Neural cell (in vitro differentiated cells): Measurements from ENCODE around the gene IL6R. TPM values are rescaled to one million over a fixed set of nuclear protein-coding genes. Genes with fewer than 3 reads are reported as not detected.

ENCODE experiments used
- H2AFZ ChIP-seq: fragments of 200-600, 300-800 bp; sonication (generic), shearing (Covaris generic); 2 replicates; pipeline ENCODE4 v1.6.0; 2014; ENCODE audit warnings: low read depth, mild to moderate bottlenecking, antibody characterized with exemption, low read length, moderate library complexity
- H3F3A ChIP-seq: fragments of 200-600 bp; shearing (Covaris generic); 2 replicates; pipeline ENCODE4 v1.6.1; 2016; ENCODE audit warnings: mild to moderate bottlenecking, moderate library complexity, mixed read lengths, antibody characterized with exemption, low read length; ENCODE audit not compliant: insufficient read depth, poor library complexity, severe bottlenecking
- H3K27ac ChIP-seq: fragments of 200-600, 300-800 bp; sonication (generic), shearing (Covaris generic); 2 replicates; pipeline ENCODE4 v1.5.1; 2014; ENCODE audit warnings: mild to moderate bottlenecking, low read length, moderate library complexity
- H3K27me3 ChIP-seq: fragments of 300-800, 200-600 bp; sonication (generic), shearing (Covaris generic); 2 replicates; pipeline ENCODE4 v1.6.0; 2014; ENCODE audit warnings: mild to moderate bottlenecking, low read depth, low read length, moderate library complexity; ENCODE audit not compliant: insufficient read depth
- H3K36me3 ChIP-seq: fragments of 300-800, 200-600 bp; sonication (generic), shearing (Covaris generic); 2 replicates; pipeline ENCODE4 v1.5.1; 2014; ENCODE audit warnings: mild to moderate bottlenecking, antibody characterized with exemption, low read length, moderate library complexity; ENCODE audit not compliant: insufficient read depth
- H3K4me2 ChIP-seq: fragments of 300-800, 200-600 bp; sonication (generic), shearing (Covaris generic); 2 replicates; pipeline ENCODE4 v1.6.0; 2014; ENCODE audit warnings: mild to moderate bottlenecking, low read length
- H3K4me3 ChIP-seq: fragments of 300-800, 200-600 bp; sonication (generic), shearing (Covaris generic); 2 replicates; pipeline ENCODE4 v1.5.1; 2014; ENCODE audit warnings: mild to moderate bottlenecking, low read length, moderate library complexity
- H3K79me2 ChIP-seq: fragments of 200-600 bp; shearing (Covaris generic); replicated peaks from 2 replicates; pipeline ENCODE4 v1.6.0; 2014; ENCODE audit warnings: mild to moderate bottlenecking, low read length, moderate library complexity; ENCODE audit not compliant: insufficient read depth
- H3K9ac ChIP-seq: fragments of 300-800, 200-600 bp; sonication (generic), shearing (Covaris generic); 2 replicates; pipeline ENCODE4 v1.6.1; 2016; ENCODE audit warnings: mild to moderate bottlenecking, low read length, mixed read lengths
- H3K9me2 ChIP-seq: fragments of 200-600 bp; shearing (Covaris generic); 2 replicates; pipeline ENCODE4 v1.6.1; 2016; ENCODE audit warnings: mild to moderate bottlenecking, low read length, mixed read lengths; ENCODE audit not compliant: insufficient read depth
- H3K9me3 ChIP-seq: fragments of 200-600, 300-800 bp; sonication (generic), shearing (Covaris generic); 2 replicates; pipeline ENCODE4 v1.6.1; 2016; ENCODE audit warnings: mild to moderate bottlenecking, mixed run types, low read length, moderate library complexity, mixed read lengths
- H4K20me1 ChIP-seq: fragments of 200-600 bp; shearing (Covaris generic); 2 replicates; pipeline ENCODE4 v1.6.1; 2016; ENCODE audit warnings: mild to moderate bottlenecking, mixed run types; ENCODE audit not compliant: insufficient read depth
- CTCF ChIP-seq: fragments of 450-650 bp; IDR thresholded peaks from 2 replicates; pipeline ENCODE4 v1.5.1; 2014; ENCODE audit warnings: antibody characterized with exemption, mild to moderate bottlenecking, moderate library complexity; ENCODE audit not compliant: poor library complexity, severe bottlenecking
- EP300 ChIP-seq: fragments of 450-650 bp; conservative IDR thresholded peaks from 2 replicates; pipeline ENCODE4 v1.6.1; 2014; ENCODE audit warnings: antibody characterized with exemption, mild to moderate bottlenecking, moderate library complexity; ENCODE audit not compliant: poor library complexity, severe bottlenecking
- EZH2 ChIP-seq: fragments of 200-600, 300-800 bp; shearing (Covaris generic), sonication (generic); IDR thresholded peaks from 2 replicates; pipeline ENCODE4 v1.6.1; 2014; ENCODE audit warnings: antibody characterized with exemption, low read length, borderline replicate concordance, mild to moderate bottlenecking; ENCODE audit not compliant: insufficient read depth, poor library complexity, severe bottlenecking
- MXI1 ChIP-seq: fragments of 450-650 bp; conservative IDR thresholded peaks from 2 replicates; pipeline ENCODE4 v1.6.1; 2014; ENCODE audit warnings: antibody characterized with exemption, mild to moderate bottlenecking; ENCODE audit not compliant: poor library complexity, severe bottlenecking
- POLR2AphosphoS5 ChIP-seq: IDR thresholded peaks from 2 replicates; pipeline ENCODE4 v1.6.1; 2012
- RAD21 ChIP-seq: fragments of 450-650 bp; conservative IDR thresholded peaks from 2 replicates; pipeline ENCODE4 v1.6.1; 2014; ENCODE audit warnings: antibody characterized with exemption, mild to moderate bottlenecking, moderate library complexity
- REST ChIP-seq: IDR thresholded peaks from 2 replicates; pipeline ENCODE4 v1.6.1; 2012; ENCODE audit warnings: borderline replicate concordance
- SMC3 ChIP-seq: fragments of 450-650 bp; conservative IDR thresholded peaks from 2 replicates; pipeline ENCODE4 v1.6.1; 2014; ENCODE audit warnings: antibody characterized with exemption, mild to moderate bottlenecking, moderate library complexity; ENCODE audit not compliant: poor library complexity
- TAF1 ChIP-seq: IDR thresholded peaks from 2 replicates; pipeline ENCODE4 v1.6.1; 2012; ENCODE audit warnings: low read depth
- polyA plus RNA-seq: library from polyadenylated mRNA; depleted of rRNA; stranded (reverse); fragments of >200 nt; gene quantifications from 2 replicates; pipeline ENCODE4 v1.2.3, GENCODE V29; 2014

IL6R gene
- polyA plus RNA-seq, 1 donor from 2014 or later: not detected

GRCh38 chr1:154476791-154477190 lies 71.6 kb downstream of the IL6R start:
- no peaks in the 10 kb centered on the region for H3K9me3 ChIP-seq
- H3K4me2 ChIP-seq: no peak overlapping the region
- no peaks in the 10 kb centered on the region for H3K9me2 ChIP-seq
- H3K79me2 ChIP-seq: no peaks in the 10 kb centered on the region
- no peak overlapping the region for H3K4me3 ChIP-seq
- no peak overlapping the region for H2AFZ ChIP-seq
- no peak for TF ChIP-seq EZH2
- no peak for TF ChIP-seq REST
- TF ChIP-seq RAD21: no peak
- no peak for TF ChIP-seq EP300
- TF ChIP-seq MXI1: no peak
- TF ChIP-seq CTCF: no peak
- TF ChIP-seq POLR2AphosphoS5: no peak
- no peak for TF ChIP-seq SMC3
- no peak for TF ChIP-seq TAF1
- no peaks in the 10 kb centered on the region for H3F3A ChIP-seq
- H3K9ac ChIP-seq: no peak overlapping the region
- H3K27me3 ChIP-seq: no peaks in the 10 kb centered on the region
- H4K20me1 ChIP-seq: no peaks in the 10 kb centered on the region
- no peak overlapping the region for H3K27ac ChIP-seq
- no peaks in the 10 kb centered on the region for H3K36me3 ChIP-seq

DNA sequence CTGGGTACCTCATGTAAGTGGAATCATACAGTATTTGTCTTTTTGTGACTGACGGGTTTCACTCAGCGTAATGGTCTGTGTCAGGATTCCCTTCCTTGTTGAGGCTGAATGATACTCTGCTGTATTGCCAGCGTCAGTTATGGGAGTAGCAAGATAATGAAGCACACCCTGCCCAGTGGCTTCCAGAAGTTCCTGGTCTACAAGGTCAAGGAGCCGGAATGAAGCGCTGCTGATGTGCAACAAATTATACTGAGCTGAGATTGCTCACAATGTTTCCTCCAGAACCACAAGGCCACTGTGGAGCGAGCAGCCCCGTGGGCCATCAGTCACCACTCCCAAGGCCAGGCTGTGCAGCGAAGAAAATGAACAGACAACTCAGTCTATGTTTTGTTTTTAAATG lies 72.9 kb downstream of the IL6R start:
- no peaks in the 10 kb centered on the region for H3K9me2 ChIP-seq
- H2AFZ ChIP-seq: no peak overlapping the region
- no peak overlapping the region for H3K9ac ChIP-seq

More for the DNA sequence above, 72.9 kb downstream of the IL6R start:
- Histone ChIP-seq H3K4me2 (no peak overlapping the region), H3K79me2 (no peaks in the 10 kb centered on the region), H4K20me1 (no peaks in the 10 kb centered on the region), H3K27me3 (no peaks in the 10 kb centered on the region), H3K9me3 (no peaks in the 10 kb centered on the region), H3K27ac (no peak overlapping the region), H3K36me3 (no peaks in the 10 kb centered on the region), H3K4me3 (no peak overlapping the region), H3F3A (no peaks in the 10 kb centered on the region)
- no peak for TF ChIP-seq EP300
- TF ChIP-seq EZH2: no peak
- no peak for TF ChIP-seq SMC3
- TF ChIP-seq REST: no peak
- TF ChIP-seq TAF1: no peak
- no peak for TF ChIP-seq POLR2AphosphoS5
- no peak for TF ChIP-seq RAD21
- no peak for TF ChIP-seq MXI1
- TF ChIP-seq CTCF: no peak
